Neural cell (in vitro differentiated cells): ENCODE data around the gene PSD2.

ENCODE experiments used
- CTCF ChIP-seq: fragments of 450-650 bp; IDR thresholded peaks from 2 replicates; pipeline ENCODE4 v1.5.1; 2014; ENCODE audit warnings: antibody characterized with exemption, mild to moderate bottlenecking, moderate library complexity; ENCODE audit not compliant: poor library complexity, severe bottlenecking
- EZH2 ChIP-seq: fragments of 200-600, 300-800 bp; shearing (Covaris generic), sonication (generic); IDR thresholded peaks from 2 replicates; pipeline ENCODE4 v1.6.1; 2014; ENCODE audit warnings: antibody characterized with exemption, low read length, borderline replicate concordance, mild to moderate bottlenecking; ENCODE audit not compliant: insufficient read depth, poor library complexity, severe bottlenecking
- POLR2AphosphoS5 ChIP-seq: IDR thresholded peaks from 2 replicates; pipeline ENCODE4 v1.6.1; 2012
- TF ChIP-seq, protein P1 (sequence below): IDR thresholded peaks from 2 replicates; pipeline ENCODE4 v1.6.1; 2012; ENCODE audit warnings: borderline replicate concordance

GRCh38 chr5:139814704-139815280 lies 19.2 kb downstream of the PSD2 start:
- TF ChIP-seq CTCF = no peak
- TF ChIP-seq POLR2AphosphoS5 = no peak
- TF ChIP-seq, protein P1, sequence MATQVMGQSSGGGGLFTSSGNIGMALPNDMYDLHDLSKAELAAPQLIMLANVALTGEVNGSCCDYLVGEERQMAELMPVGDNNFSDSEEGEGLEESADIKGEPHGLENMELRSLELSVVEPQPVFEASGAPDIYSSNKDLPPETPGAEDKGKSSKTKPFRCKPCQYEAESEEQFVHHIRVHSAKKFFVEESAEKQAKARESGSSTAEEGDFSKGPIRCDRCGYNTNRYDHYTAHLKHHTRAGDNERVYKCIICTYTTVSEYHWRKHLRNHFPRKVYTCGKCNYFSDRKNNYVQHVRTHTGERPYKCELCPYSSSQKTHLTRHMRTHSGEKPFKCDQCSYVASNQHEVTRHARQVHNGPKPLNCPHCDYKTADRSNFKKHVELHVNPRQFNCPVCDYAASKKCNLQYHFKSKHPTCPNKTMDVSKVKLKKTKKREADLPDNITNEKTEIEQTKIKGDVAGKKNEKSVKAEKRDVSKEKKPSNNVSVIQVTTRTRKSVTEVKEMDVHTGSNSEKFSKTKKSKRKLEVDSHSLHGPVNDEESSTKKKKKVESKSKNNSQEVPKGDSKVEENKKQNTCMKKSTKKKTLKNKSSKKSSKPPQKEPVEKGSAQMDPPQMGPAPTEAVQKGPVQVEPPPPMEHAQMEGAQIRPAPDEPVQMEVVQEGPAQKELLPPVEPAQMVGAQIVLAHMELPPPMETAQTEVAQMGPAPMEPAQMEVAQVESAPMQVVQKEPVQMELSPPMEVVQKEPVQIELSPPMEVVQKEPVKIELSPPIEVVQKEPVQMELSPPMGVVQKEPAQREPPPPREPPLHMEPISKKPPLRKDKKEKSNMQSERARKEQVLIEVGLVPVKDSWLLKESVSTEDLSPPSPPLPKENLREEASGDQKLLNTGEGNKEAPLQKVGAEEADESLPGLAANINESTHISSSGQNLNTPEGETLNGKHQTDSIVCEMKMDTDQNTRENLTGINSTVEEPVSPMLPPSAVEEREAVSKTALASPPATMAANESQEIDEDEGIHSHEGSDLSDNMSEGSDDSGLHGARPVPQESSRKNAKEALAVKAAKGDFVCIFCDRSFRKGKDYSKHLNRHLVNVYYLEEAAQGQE = no peak
- TF ChIP-seq EZH2 = no peak
